T-helper 17 cell (primary cell): ENCODE data around the gene FBXW2. TPM values are rescaled to one million over a fixed set of nuclear protein-coding genes. Genes with fewer than 3 reads are reported as not detected.
"Not testable (repeated sequence)": the region's sequence is repeated elsewhere in the genome, so short reads cannot be mapped to it uniquely, and the experiment has no call there.

Experiments used
- ATAC-seq: fragments of 150-1000 bp; cut with Tn5 transposase; 2 replicates; pipeline ENCODE4 v1.10.0; 2021; ENCODE audit warnings: mild to moderate bottlenecking, moderate library complexity
- DNase-seq, 3 donors: peaks; one replicate each; pipeline versions ENCODE4 v3.0.0 to v3.0.0-alpha.2; 2020 to 2021
- H3K9me3 ChIP-seq: one replicate; pipeline ENCODE4 v1.7.0; 2013; ENCODE audit warnings: low read length, mild to moderate bottlenecking; ENCODE audit not compliant: control insufficient read depth, poor library complexity, severe bottlenecking
- H3K27ac Mint-ChIP-seq: one replicate; pipeline ENCODE4 v1.8.0; 2022; ENCODE audit warnings: mild to moderate bottlenecking, moderate library complexity, mixed read lengths
- H3K27me3 Mint-ChIP-seq: one replicate; pipeline ENCODE4 v1.8.0; 2022; ENCODE audit warnings: mixed read lengths
- H3K36me3 Mint-ChIP-seq: one replicate; pipeline ENCODE4 v1.8.0; 2022; ENCODE audit warnings: low read depth, mixed read lengths
- H3K4me1 Mint-ChIP-seq: one replicate; pipeline ENCODE4 v1.8.0; 2022; ENCODE audit warnings: mild to moderate bottlenecking, mixed read lengths
- H3K4me3 Mint-ChIP-seq: one replicate; pipeline ENCODE4 v1.8.0; 2022; ENCODE audit warnings: mild to moderate bottlenecking, moderate library complexity, mixed read lengths
- total RNA-seq, 4 donors: library from RNA in 2 of 4; stranded (reverse) in 2 of 4; gene quantifications; one replicate each; pipeline ENCODE4 v1.2.3 and lab custom pipeline; 2022 to 2026

Gene FBXW2
- total RNA-seq, 2 donors from 2014 or later: 60.6 to 71.2 TPM

DNA sequence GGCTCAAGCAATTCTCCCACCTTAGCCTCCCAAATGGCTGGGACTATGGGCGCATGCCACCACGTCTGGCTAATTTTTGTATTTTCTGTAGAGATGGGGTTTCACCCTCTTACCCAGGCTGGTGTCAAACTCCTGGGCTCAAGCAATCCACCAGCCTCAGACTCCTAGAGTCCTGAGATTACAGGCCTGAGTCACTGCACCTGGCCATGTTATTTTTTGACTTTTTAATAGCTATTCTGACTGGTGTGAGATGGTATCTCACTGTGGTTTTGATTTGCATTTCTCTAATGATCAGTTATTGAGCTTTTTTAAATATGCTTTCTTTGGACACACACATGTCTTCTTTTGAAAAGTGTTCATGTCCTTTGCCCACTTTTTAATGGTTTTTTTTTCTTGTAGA, 38.2 kb downstream of the FBXW2 start:
- H3K9me3 ChIP-seq: no peaks in the 10 kb centered on the region
- no peak overlapping the region for H3K27ac Mint-ChIP-seq
- no peak for ATAC-seq
- no peak for DNase-seq
- H3K4me1 Mint-ChIP-seq: peaks cover 4% of the 10 kb centered on the region
- H3K36me3 Mint-ChIP-seq: no peaks in the 10 kb centered on the region
- no peak overlapping the region for H3K4me3 Mint-ChIP-seq
- H3K27me3 Mint-ChIP-seq: no peaks in the 10 kb centered on the region

DNA sequence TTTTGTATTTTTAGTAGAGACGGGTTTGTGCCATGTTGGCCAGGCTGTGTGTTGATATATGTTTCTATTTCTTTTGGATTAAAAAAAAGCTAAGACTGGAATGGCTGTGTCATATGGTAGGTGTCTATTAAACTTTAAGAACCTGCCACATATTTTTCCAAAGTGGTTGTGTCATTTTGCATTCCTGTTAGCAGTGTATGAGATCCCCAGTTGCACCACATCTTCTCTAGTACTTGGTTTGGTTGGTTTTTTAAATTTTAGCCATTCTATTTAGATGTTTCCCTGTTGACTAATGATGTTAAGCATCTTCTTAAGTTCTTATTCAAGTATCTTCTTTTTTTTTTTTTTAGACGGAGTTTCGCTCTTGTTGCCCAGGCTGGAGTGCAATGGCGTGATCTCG, 42.8 kb downstream of the FBXW2 start:
- Mint-ChIP-seq H3K36me3 (no peaks in the 10 kb centered on the region), H3K4me3 (no peak overlapping the region), H3K27me3 (no peaks in the 10 kb centered on the region), H3K4me1 (no peaks in the 10 kb centered on the region), H3K27ac (no peak overlapping the region)
- DNase-seq (no peak), ATAC-seq (no peak)
- no peaks in the 10 kb centered on the region for H3K9me3 ChIP-seq

DNA sequence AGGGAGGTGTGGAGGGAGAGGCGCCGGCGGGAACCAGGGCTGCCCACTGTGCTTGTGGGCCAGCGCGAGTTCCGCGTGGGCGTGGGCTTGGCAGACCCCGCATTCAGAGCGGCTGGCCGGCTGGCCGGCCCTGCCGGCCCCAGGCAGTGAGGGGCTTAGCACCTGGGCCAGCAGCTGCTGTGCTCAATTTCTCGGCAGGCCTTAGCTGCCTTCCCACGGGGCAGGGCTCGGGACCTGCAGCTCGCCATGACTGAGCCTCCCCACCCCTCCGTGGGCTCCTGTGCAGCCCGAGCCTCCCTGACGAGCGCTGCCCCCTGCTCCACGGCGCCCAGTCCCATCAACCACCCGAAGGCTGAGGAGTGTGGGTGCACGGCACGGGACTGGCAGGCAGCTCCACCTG, 46.9 kb downstream of the FBXW2 start:
- not testable (repeated sequence) for H3K9me3 ChIP-seq, H3K27me3 Mint-ChIP-seq, DNase-seq, H3K4me1 Mint-ChIP-seq, H3K36me3 Mint-ChIP-seq, H3K4me3 Mint-ChIP-seq, ATAC-seq, H3K27ac Mint-ChIP-seq

DNA sequence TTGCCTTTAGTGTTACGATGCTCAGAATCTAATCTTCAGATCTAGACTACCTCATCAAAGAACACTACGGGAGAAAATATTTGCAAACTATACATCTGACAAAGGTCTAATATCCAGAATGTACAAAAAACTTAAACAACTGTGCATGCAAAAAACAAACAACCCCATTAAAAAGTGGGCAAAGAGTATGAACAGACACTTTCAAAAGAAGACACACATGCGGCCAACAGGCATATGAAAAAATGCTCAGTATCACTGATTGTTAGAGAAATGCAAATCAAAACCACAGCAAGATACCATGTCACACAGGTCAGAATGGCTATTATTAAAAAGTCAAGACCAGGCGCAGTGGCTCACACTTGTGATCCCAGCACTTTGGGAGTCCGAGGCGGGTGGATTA, 47.9 kb downstream of the FBXW2 start:
- H3K27ac Mint-ChIP-seq: no peak overlapping the region
- H3K4me3 Mint-ChIP-seq: no peak overlapping the region
- no peaks in the 10 kb centered on the region for H3K27me3 Mint-ChIP-seq
- H3K4me1 Mint-ChIP-seq: no peaks in the 10 kb centered on the region
- no peaks in the 10 kb centered on the region for H3K36me3 Mint-ChIP-seq
- DNase-seq (no peak), ATAC-seq (no peak)
- no peaks in the 10 kb centered on the region for H3K9me3 ChIP-seq

DNA sequence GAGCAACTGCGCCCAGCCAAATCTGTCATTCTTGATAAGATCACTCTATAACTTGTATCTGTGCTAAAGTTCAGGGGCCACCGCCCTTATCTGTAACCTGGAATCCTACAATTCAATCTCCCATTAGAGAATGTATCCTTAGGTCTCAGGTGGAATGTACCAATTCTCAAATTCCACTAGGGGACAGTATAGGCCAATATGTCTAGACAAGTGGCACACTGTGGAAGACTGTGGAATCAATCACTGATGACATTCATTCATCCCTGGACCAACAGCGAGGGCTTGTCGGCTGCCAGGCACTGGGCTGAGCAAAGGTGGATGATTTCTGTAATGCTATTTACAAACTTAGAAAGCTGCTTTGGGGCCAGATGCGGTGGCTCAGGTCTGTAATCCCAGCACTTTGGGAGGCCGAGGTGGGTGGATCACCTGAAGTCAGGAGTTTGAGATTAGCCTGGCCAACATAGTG, 50.2 kb downstream of the FBXW2 start:
- Mint-ChIP-seq H3K4me3 (no peak overlapping the region), H3K27me3 (no peaks in the 10 kb centered on the region), H3K4me1 (no peaks in the 10 kb centered on the region), H3K27ac (no peak overlapping the region), H3K36me3 (no peaks in the 10 kb centered on the region)
- ATAC-seq (peak; percentile 74), DNase-seq (no peak)
- H3K9me3 ChIP-seq: no peaks in the 10 kb centered on the region

DNA sequence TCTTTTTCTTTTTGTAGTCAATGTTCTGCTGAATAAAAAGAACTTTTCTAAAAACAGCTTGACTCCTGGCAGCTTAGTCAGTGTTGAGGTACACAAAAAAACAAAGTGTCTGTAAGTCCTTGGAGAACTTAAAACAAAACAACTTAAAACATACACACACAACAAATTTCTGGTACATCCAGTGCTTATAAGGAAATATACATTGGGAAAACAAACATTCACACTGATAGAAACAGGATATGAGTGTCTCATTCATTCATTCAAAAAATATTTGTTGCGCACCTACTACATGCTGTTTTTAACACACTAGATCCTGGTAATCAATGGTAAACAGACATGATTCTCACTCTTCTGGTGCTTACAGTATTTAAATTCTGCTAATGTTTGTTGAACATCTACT, 51.5 kb downstream of the FBXW2 start:
- no peak overlapping the region for H3K4me3 Mint-ChIP-seq
- H3K4me1 Mint-ChIP-seq: no peaks in the 10 kb centered on the region
- H3K9me3 ChIP-seq: no peaks in the 10 kb centered on the region
- H3K27ac Mint-ChIP-seq: no peak overlapping the region
- no peaks in the 10 kb centered on the region for H3K36me3 Mint-ChIP-seq
- no peak for DNase-seq
- H3K27me3 Mint-ChIP-seq: no peaks in the 10 kb centered on the region
- ATAC-seq: no peak

DNA sequence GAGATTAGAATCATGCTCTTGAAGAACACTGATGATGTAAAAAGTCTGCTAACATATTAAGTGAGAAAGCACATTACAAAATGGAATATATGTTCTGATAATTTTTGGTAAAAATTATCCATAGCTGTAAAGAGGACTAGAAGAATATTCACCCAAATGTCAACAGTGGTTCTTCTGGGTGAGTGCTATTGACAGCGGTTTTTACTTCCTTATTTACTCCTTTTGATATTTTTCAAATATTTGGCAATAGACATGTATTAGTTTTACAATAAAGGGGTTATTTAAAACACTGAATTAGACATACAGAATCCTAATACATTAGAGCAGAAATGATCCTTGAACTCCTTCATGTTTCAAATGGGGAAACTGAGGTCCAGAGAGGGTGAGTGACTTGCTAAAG, 52.0 kb downstream of the FBXW2 start:
- ATAC-seq (no peak), DNase-seq (no peak)
- H3K9me3 ChIP-seq: no peaks in the 10 kb centered on the region
- Mint-ChIP-seq H3K36me3 (no peaks in the 10 kb centered on the region), H3K4me3 (no peak overlapping the region), H3K4me1 (no peaks in the 10 kb centered on the region), H3K27me3 (no peaks in the 10 kb centered on the region), H3K27ac (no peak overlapping the region)

DNA sequence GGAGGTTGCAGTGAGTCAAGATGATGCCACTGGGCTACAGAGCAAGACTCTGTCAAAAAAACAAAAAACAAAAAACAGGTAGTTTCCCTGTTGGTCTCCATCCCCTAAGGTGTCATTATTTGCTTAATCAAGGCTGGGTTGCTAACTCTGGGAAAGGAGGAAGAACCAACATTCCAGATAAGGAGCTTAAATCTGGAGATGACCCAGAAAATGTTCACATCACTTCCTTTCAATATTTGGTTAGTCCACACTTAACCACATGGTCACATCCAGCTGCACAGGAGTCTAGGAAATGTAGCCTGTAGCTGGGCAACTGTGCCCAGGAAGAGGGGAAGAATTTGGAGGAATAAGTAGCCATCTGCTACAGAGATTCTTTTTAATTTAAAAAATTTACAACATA, 53.1 kb downstream of the FBXW2 start:
- Mint-ChIP-seq H3K27ac (no peak overlapping the region), H3K4me3 (no peak overlapping the region), H3K36me3 (no peaks in the 10 kb centered on the region), H3K4me1 (no peaks in the 10 kb centered on the region), H3K27me3 (no peaks in the 10 kb centered on the region)
- H3K9me3 ChIP-seq: no peaks in the 10 kb centered on the region
- no peak for ATAC-seq
- DNase-seq: no peak

DNA sequence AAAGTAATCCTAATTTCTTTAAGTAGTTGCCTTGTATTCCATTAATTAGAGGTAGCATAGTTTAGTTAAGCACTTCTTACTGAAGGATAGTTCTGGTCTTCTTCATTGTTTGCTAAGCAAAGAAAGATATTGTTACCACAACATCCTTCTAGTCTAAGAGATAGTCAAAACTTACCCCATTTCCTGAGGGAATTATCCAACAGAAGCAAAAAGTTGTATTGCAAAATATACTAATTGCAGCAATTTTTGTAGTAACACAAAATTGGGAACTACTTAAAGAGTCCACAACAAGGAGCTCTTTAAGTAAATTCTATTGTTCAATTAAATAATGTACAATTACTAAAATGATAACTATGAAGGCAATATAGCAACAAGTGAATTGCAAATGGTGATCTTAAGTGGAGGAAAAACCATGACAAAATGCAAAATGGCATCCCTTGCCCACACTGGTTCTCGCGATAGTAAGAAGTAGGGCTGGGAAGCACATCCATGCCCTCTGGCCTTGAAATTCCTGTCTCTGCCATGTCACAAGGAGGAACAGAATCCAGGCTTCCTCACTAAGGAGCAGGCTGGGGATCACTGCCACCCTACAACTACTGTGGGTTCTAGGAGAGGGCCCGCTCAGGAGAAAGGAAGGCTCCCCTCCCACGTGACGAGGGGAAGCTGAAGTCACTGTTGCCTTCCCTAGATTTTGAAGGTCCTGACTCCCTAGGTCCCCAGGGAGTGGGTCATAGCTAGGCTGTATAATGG, 55.6 kb downstream of the FBXW2 start:
- Mint-ChIP-seq H3K4me1 (no peaks in the 10 kb centered on the region), H3K36me3 (no peaks in the 10 kb centered on the region), H3K27ac (no peak overlapping the region), H3K27me3 (no peaks in the 10 kb centered on the region), H3K4me3 (no peak overlapping the region)
- DNase-seq (no peak), ATAC-seq (no peak)
- H3K9me3 ChIP-seq: no peaks in the 10 kb centered on the region

DNA sequence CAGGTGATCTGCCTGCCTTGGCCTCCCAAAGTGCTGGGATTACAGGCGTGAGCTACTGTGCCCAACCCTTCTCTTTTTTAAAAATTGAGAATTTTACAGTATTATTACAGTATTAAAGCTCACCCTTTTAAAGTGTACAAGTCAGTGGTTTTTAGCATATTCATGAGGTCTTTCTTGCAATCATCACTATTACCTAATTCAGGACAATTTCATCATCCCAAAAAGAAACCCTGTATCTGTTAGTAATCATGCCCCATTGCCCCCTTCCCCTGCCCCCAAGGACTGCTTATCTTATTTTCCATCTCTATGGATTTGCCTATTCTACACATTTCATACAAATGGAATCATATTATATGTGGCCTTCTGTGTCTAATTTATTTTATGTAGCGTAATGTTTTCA, 56.3 kb downstream of the FBXW2 start:
- DNase-seq: no peak
- no peak for ATAC-seq
- Mint-ChIP-seq H3K4me3 (no peak overlapping the region), H3K27me3 (no peaks in the 10 kb centered on the region), H3K36me3 (no peaks in the 10 kb centered on the region), H3K27ac (no peak overlapping the region), H3K4me1 (no peaks in the 10 kb centered on the region)
- no peaks in the 10 kb centered on the region for H3K9me3 ChIP-seq

DNA sequence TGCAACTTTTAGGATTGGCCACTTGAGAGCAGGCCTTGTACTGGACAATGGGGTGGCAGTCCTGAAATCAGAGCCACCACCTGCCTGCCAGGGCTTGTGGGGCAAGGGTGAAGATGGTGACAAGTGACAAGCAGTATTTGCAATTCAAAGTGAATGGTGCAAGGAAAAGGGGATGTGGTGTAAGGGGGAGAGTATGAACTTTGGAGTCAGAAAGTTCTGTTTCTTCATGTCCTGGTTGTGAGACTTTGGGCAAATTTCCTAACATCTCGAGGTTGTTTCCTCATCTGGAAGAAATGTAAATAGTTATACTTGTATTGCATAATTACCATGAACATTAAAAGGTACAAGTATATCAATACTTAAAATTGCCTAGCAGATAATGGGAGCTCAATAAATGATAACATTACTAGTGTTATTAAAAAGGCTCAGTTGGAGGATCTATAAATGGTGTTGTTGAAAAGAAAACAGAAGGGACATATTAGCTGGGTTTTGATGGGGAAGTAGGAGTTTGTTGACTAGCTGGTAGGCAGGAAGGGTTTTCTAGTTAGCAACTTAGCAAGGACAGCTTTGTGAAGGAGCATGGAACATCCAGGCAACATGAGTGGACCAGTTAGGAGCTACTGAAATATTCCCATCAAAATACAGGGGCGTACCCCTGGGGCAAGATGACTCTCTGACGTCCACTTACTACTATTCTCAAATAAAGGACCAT, 57.6 kb downstream of the FBXW2 start:
- no peak for DNase-seq
- ATAC-seq: no peak
- H3K27ac Mint-ChIP-seq: peak overlapping the region; percentile 24
- no peaks in the 10 kb centered on the region for H3K36me3 Mint-ChIP-seq
- H3K4me1 Mint-ChIP-seq: no peaks in the 10 kb centered on the region
- H3K9me3 ChIP-seq: no peaks in the 10 kb centered on the region
- H3K27me3 Mint-ChIP-seq: no peaks in the 10 kb centered on the region
- no peak overlapping the region for H3K4me3 Mint-ChIP-seq

DNA sequence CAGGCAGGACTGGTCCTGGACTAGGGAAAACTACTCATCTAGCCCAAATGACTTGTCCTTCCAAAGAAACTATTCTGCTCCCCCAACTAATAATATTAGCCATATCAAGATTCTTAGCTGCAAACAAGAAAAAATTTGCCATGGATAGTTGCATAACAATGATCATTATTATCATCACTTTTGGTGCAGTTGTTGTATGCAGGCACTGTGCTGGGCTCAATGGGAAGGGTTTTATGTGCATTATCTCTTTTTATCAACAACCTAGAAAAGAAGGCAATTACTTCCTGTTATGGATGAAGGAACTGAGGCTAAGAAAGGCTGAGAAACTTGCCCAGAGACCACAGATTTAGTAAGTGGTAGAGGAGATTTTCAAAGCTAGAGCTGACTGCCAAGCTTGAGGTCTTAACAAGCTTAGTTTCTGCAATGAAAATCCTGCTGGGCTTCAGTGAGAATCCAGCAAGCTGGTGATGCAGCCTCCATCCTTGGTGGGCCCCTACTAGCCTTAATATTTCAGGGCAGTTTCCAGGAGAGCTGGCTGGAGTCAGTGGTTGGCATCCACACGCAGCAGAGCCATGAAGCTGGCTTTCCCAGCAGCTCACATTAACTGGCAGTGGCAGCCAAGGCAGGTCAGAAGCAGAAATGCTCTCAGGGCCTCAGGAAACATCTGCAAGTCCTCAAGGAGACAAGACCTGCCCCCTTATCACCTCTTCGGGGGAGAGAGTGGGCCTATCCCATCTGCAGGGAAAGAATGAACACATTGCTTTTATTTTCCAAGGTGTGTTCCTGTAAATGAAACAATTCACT, 58.4 kb downstream of the FBXW2 start:
- Mint-ChIP-seq H3K27ac (peak overlapping the region; percentile 24), H3K4me1 (no peaks in the 10 kb centered on the region), H3K36me3 (no peaks in the 10 kb centered on the region), H3K27me3 (no peaks in the 10 kb centered on the region), H3K4me3 (no peak overlapping the region)
- ATAC-seq: no peak
- H3K9me3 ChIP-seq: no peaks in the 10 kb centered on the region
- no peak for DNase-seq

DNA sequence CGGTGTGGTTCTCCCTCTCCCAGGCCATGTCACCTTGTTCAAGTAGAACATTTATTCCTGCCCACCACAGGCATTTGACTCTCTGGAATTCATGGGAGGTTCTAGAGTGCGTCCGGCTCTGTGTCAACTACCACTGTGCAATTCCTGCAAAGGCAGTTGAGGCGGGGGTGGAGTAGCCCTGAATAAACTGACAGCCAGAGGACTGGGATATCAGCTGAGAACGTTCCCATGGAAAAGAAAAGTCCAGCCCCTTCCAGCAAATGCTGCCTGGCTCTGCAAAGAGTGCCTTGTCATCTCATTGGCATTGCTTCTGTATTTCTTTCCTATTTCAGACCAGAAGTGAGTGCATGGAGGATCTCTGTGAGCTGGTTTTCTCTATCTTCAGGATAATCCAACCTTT, 60.0 kb downstream of the FBXW2 start:
- Mint-ChIP-seq H3K27ac (no peak overlapping the region), H3K36me3 (no peaks in the 10 kb centered on the region), H3K4me1 (no peaks in the 10 kb centered on the region), H3K27me3 (no peaks in the 10 kb centered on the region), H3K4me3 (no peak overlapping the region)
- no peaks in the 10 kb centered on the region for H3K9me3 ChIP-seq
- ATAC-seq (no peak), DNase-seq (no peak)
